SK-N-SH (cell line): ENCODE data around the gene TRPM2. TPM values are rescaled to one million over a fixed set of nuclear protein-coding genes. Genes with fewer than 3 reads are reported as not detected.

Source experiments
- CTCF ChIA-PET: fragments of 300-600, 350-600 bp; formaldehyde crosslinking; extraction: SDS; loops from one replicate; lab custom pipeline; 2021; lab: Yijun Ruan, JAX
- POLR2A ChIA-PET: fragments of 350-600 bp; sonication (Branson Sonifier 250); formaldehyde crosslinking; extraction: SDS; loops from one replicate; lab custom pipeline; 2020; ENCODE audit warnings: antibody characterized with exemption, inconsistent platforms; lab: Yijun Ruan, JAX
- DNase-seq: peaks from one replicate; pipeline ENCODE4 v3.0.0; 2012
- H2AFZ ChIP-seq: fragments of 200-600 bp; sonication (generic); 2 replicates; pipeline ENCODE4 v1.8.1; 2016; ENCODE audit warnings: antibody characterized with exemption, mild to moderate bottlenecking, low read depth
- H3F3A ChIP-seq: fragments of 200-600 bp; sonication (generic); replicated peaks from 2 replicates; pipeline ENCODE3; 2016; ENCODE audit warnings: antibody characterized with exemption, mild to moderate bottlenecking; ENCODE audit not compliant: insufficient read depth
- H3K27ac ChIP-seq, 2 experiments: fragments of 200-500 bp in 1 of 2; fragments of 200-600 bp in 1 of 2; sonication (Bioruptor generic) in 1 of 2; sonication (generic), shearing (Covaris generic) in 1 of 2; 2 replicates each; pipeline versions ENCODE4 v1.5.1 to v1.6.1; 2014 to 2016; ENCODE audit warnings: low read depth in 2 of 2, inconsistent platforms in 1 of 2, low read length in 1 of 2, mild to moderate bottlenecking in 1 of 2, mixed read lengths in 1 of 2
- H3K27me3 ChIP-seq: fragments of 200-600 bp; sonication (generic), shearing (Covaris generic); 2 replicates; pipeline ENCODE4 v1.6.1; 2016; ENCODE audit warnings: mixed run types; ENCODE audit not compliant: insufficient read depth
- H3K36me3 ChIP-seq, 2 experiments: fragments of 200-500 bp in 1 of 2; fragments of 200-600 bp in 1 of 2; sonication (Bioruptor generic) in 1 of 2; sonication (generic) in 1 of 2; replicated peaks in 1 of 2; 2 replicates each; pipeline versions ENCODE3 to v1.5.1; 2014 to 2016; ENCODE audit warnings: low read length in 1 of 2, mild to moderate bottlenecking in 1 of 2; ENCODE audit not compliant: insufficient read depth in 2 of 2, control insufficient read depth in 1 of 2
- H3K4me1 ChIP-seq, 2 experiments: fragments of 200-500 bp in 1 of 2; fragments of 200-600 bp in 1 of 2; sonication (Bioruptor generic) in 1 of 2; sonication (generic), shearing (Covaris generic) in 1 of 2; 2 replicates each; pipeline versions ENCODE4 v1.5.1 to v1.6.1; 2014 to 2016; ENCODE audit warnings: low read depth in 1 of 2, low read length in 1 of 2, mixed run types in 1 of 2; ENCODE audit not compliant: insufficient read depth in 2 of 2, control insufficient read depth in 1 of 2
- H3K4me2 ChIP-seq: fragments of 200-600 bp; sonication (generic), shearing (Covaris generic); 2 replicates; pipeline ENCODE4 v1.6.1; 2017; ENCODE audit warnings: mixed run types
- H3K4me3 ChIP-seq, 2 experiments: fragments of 200-500 bp in 1 of 2; fragments of 200-600 bp in 1 of 2; sonication (Bioruptor generic) in 1 of 2; sonication (generic), shearing (Covaris generic) in 1 of 2; 2 replicates each; pipeline versions ENCODE4 v1.5.1 to v1.8.1; 2014 to 2016; ENCODE audit warnings: low read depth in 2 of 2, inconsistent platforms in 1 of 2, low read length in 1 of 2, mild to moderate bottlenecking in 1 of 2, mixed read lengths in 1 of 2, moderate library complexity in 1 of 2
- H3K79me2 ChIP-seq: fragments of 200-600 bp; sonication (generic); 2 replicates; pipeline ENCODE4 v1.8.1; 2017; ENCODE audit warnings: mild to moderate bottlenecking; ENCODE audit not compliant: insufficient read depth
- H3K9ac ChIP-seq: fragments of 200-600 bp; sonication (generic); 2 replicates; pipeline ENCODE4 v1.6.1; 2017; ENCODE audit warnings: mixed run types
- H3K9me2 ChIP-seq: fragments of 200-600 bp; sonication (generic); 2 replicates; pipeline ENCODE4 v1.6.1; 2017; ENCODE audit warnings: mixed run types
- H3K9me3 ChIP-seq: fragments of 200-600 bp; sonication (generic); 2 replicates; pipeline ENCODE4 v1.6.1; 2017; ENCODE audit warnings: mixed run types, mild to moderate bottlenecking, moderate library complexity
- H4K20me1 ChIP-seq: fragments of 200-600 bp; sonication (generic); 2 replicates; pipeline ENCODE4 v1.6.1; 2017; ENCODE audit warnings: mild to moderate bottlenecking, mixed run types; ENCODE audit not compliant: insufficient read depth
- EP300 ChIP-seq, 2 experiments: IDR thresholded peaks; 2 replicates each; pipeline versions ENCODE4 v1.4.0 to v1.6.1; 2012; ENCODE audit warnings: borderline replicate concordance in 1 of 2, low read depth in 1 of 2, low read length in 1 of 2
- EZH2phosphoT487 ChIP-seq: fragments of 200-600 bp; sonication (generic); IDR thresholded peaks from 2 replicates; pipeline ENCODE4 v1.6.1; 2017; ENCODE audit warnings: low read depth, mixed run types, mild to moderate bottlenecking, antibody characterized with exemption, moderate library complexity, borderline replicate concordance
- FOSL2 ChIP-seq: IDR thresholded peaks from 2 replicates; pipeline ENCODE4 v1.4.0; 2012; ENCODE audit warnings: low read depth, mild to moderate bottlenecking, moderate library complexity, borderline replicate concordance
- FOXJ3 ChIP-seq: sonication (generic); formaldehyde crosslinking; IDR thresholded peaks from 2 replicates; pipeline ENCODE4 v1.5.1; 2020; ENCODE audit warnings: mild to moderate bottlenecking, missing genetic modification reagents
- GABPA ChIP-seq: IDR thresholded peaks from 2 replicates; pipeline ENCODE4 v1.4.0; 2012; ENCODE audit warnings: low read depth, mild to moderate bottlenecking
- MXI1 ChIP-seq: IDR thresholded peaks from 2 replicates; pipeline ENCODE4 v1.6.1; 2012; ENCODE audit warnings: mild to moderate bottlenecking, low read depth, low read length, improper control_type of control experiment
- RAD21 ChIP-seq: IDR thresholded peaks from 2 replicates; pipeline ENCODE4 v1.6.1; 2012; ENCODE audit warnings: mild to moderate bottlenecking, low read length
- SMC3 ChIP-seq: IDR thresholded peaks from 2 replicates; pipeline ENCODE4 v1.6.1; 2012; ENCODE audit warnings: low read depth, low read length, improper control_type of control experiment
- USF1 ChIP-seq: IDR thresholded peaks from 2 replicates; pipeline ENCODE4 v1.4.0; 2012; ENCODE audit warnings: low read depth, borderline replicate concordance
- WGBS: methylation state at CpG from one replicate; pipeline ENCODE4 v1.1.6; 2017; ENCODE audit warnings: low lambda C conversion rate; 5-methylcytosine and 5-hydroxymethylcytosine counted together
- polyA plus RNA-seq, 3 experiments: library from polyadenylated mRNA; depleted of rRNA; stranded (reverse); fragments of >200 nt; gene quantifications; 2 replicates each; pipeline ENCODE4 v1.2.3, GENCODE V29; 2012
- TF ChIP-seq, protein P1 (sequence below): fragments of 200-600 bp; sonication (generic); IDR thresholded peaks from 2 replicates; pipeline ENCODE4 v1.6.1; 2017; ENCODE audit warnings: antibody characterized with exemption, mild to moderate bottlenecking, moderate library complexity
- TF ChIP-seq, protein P2 (sequence below): IDR thresholded peaks from 2 replicates; pipeline ENCODE4 v1.4.0; 2012; ENCODE audit warnings: low read depth

Gene TRPM2
- polyA plus RNA-seq, 1 of the 3 experiments (the other 2 are of a cell fraction), result not detected

DNA sequence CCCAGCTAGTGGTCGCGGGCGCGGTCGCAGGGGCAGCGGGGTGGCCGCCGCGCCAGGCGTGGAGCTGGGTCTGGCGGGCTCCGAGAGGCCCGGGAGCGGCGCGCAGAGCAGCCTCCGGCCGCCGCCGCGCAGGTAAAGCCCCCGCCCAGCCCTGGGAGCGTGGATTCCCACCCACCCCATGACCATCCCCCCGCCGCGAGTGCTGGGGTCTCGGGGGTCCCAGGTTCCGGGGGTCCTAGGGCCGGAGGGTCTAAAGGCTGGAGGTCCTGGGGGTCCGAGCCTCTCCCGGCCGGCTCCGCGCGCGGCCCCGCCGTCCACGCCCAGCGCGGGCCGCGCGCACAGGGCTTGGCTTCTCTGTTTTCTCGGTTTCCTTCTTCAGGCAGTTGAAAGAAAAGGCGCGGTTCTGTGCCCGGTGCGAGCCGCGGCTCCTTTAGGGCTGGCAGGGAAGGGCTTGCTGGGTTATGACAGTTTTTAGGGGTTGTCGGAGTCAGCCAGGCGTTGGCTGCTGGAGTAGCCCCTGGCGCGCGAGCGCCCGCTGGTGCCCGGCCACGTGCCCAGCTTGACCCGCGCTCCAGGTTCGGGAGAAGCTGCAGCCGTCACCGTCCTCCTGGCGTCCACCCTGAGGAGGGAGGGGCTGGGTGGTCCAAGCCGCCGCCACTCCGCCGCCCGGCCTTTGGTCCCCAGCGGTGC, 102.2 kb downstream of the TRPM2 start:
- H3K9me3 ChIP-seq, result 0 out of 2 replicates have a peak, but pooled peaks cover 3% of the 10 kb centered on the region
- H3K9ac ChIP-seq, result peak overlapping the region; percentile 49; the same call in 1 of the 2 replicates
- no peaks in the 10 kb centered on the region for H4K20me1 ChIP-seq
- H3K9me2 ChIP-seq, result no peaks in the 10 kb centered on the region
- no peaks in the 10 kb centered on the region for H3K36me3 ChIP-seq
- H3K4me3 ChIP-seq, result peak overlapping the region; percentile 55 to 75
- ChIA-PET POLR2A (interaction anchor here (0.5 to 1.3 kb wide), 3 partner anchors 26 to 117 kb away, joined by 3 to 5 read pairs (median 3); no protein-coding TSS in a partner anchor), CTCF (interaction anchor here (0.6 to 3.3 kb wide), 18 partner anchors 16 to 160 kb away, joined by 3 to 12 read pairs (median 4); partner anchors contain the start of gene CFAP410)
- H2AFZ ChIP-seq, result peak overlapping the region; percentile 59; the same call in 1 of the 2 replicates
- no peak overlapping the region for H3K27ac ChIP-seq
- peaks cover 16% of the 10 kb centered on the region for H3F3A ChIP-seq
- peak overlapping the region; percentile 87 for H3K4me2 ChIP-seq
- DNase-seq, result peak; percentile 82
- TF ChIP-seq MXI1 (peak; percentile 70), EZH2phosphoT487 (no peak), GABPA (no peak), RAD21 (peak; percentile 56), EP300 (IDR thresholded peaks at IDR 0.05; ENCODE audit: borderline replicate concordance in 1 of 2, low read depth in 1 of 2, low read length in 1 of 2) (no peak), USF1 (peak; percentile 18; the same call in 1 of the 2 replicates), SMC3 (peak; percentile 15; the same call in 1 of the 2 replicates), FOSL2 (no peak), FOXJ3 (no peak)
- TF ChIP-seq, protein P1, sequence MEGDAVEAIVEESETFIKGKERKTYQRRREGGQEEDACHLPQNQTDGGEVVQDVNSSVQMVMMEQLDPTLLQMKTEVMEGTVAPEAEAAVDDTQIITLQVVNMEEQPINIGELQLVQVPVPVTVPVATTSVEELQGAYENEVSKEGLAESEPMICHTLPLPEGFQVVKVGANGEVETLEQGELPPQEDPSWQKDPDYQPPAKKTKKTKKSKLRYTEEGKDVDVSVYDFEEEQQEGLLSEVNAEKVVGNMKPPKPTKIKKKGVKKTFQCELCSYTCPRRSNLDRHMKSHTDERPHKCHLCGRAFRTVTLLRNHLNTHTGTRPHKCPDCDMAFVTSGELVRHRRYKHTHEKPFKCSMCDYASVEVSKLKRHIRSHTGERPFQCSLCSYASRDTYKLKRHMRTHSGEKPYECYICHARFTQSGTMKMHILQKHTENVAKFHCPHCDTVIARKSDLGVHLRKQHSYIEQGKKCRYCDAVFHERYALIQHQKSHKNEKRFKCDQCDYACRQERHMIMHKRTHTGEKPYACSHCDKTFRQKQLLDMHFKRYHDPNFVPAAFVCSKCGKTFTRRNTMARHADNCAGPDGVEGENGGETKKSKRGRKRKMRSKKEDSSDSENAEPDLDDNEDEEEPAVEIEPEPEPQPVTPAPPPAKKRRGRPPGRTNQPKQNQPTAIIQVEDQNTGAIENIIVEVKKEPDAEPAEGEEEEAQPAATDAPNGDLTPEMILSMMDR, result peak; percentile 45
- TF ChIP-seq, protein P2, sequence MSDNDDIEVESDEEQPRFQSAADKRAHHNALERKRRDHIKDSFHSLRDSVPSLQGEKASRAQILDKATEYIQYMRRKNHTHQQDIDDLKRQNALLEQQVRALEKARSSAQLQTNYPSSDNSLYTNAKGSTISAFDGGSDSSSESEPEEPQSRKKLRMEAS, result peak; percentile 27; the same call in 1 of the 2 replicates
- H3K79me2 ChIP-seq, result no peaks in the 10 kb centered on the region
- peaks cover 0 to 14% of the 10 kb centered on the region in 2 experiments; a peak in 1 of 4 replicates for H3K4me1 ChIP-seq
- H3K27me3 ChIP-seq, result peaks cover 5% of the 10 kb centered on the region; the same call in 1 of the 2 replicates
- WGBS, result 2% methylated on average over 18 of the region's 72 CpGs
